Activated naive CD4-positive, alpha-beta T cell treated with anti-CD3 and anti-CD28 coated beads for 36 hours (primary cell): ENCODE results near the gene FBXO10. TPM values are rescaled to one million over a fixed set of nuclear protein-coding genes. Genes with fewer than 3 reads are reported as not detected.
A peak's percentile ranks its signal among the peaks of the same experiment; 100 is the strongest.

Experiments
- CTCF ChIA-PET: fragments of 350-600 bp; sonication (Branson Sonifier 250); formaldehyde crosslinking; loops from one replicate; lab custom pipeline; 2021; ENCODE audit warnings: antibody characterized with exemption; lab: Charles Lee
- DNase-seq: peaks from one replicate; pipeline ENCODE4 v3.0.0-alpha.2; 2020
- H3K27ac Mint-ChIP-seq: one replicate; pipeline ENCODE4 v1.8.0; 2021; ENCODE audit warnings: mild to moderate bottlenecking, mixed read lengths
- H3K27me3 Mint-ChIP-seq: one replicate; pipeline ENCODE4 v1.8.0; 2021; ENCODE audit warnings: low read depth, mixed read lengths
- H3K36me3 Mint-ChIP-seq: one replicate; pipeline ENCODE4 v1.8.0; 2021; ENCODE audit warnings: low read depth, mixed read lengths
- H3K4me1 Mint-ChIP-seq: one replicate; pipeline ENCODE4 v1.8.0; 2021; ENCODE audit warnings: low read depth, mixed read lengths
- H3K4me3 Mint-ChIP-seq: one replicate; pipeline ENCODE4 v1.8.0; 2021; ENCODE audit warnings: mild to moderate bottlenecking, moderate library complexity, mixed read lengths
- H3K9me3 Mint-ChIP-seq: one replicate; pipeline ENCODE4 v1.8.0; 2021; ENCODE audit warnings: mixed read lengths
- intact Hi-C: fragments of 100-400 bp; cut with micrococcal nuclease; formaldehyde crosslinking; loops from one replicate; pipeline ENCODE4 v1.15.1; 2023
- total RNA-seq, 2 experiments: library from RNA; stranded (reverse); gene quantifications; one replicate each; pipeline ENCODE4 v1.2.3, GENCODE V29; 2021

Gene FBXO10
- total RNA-seq, 2 experiments from 2014 or later = 1.0 to 1.1 TPM

DNA sequence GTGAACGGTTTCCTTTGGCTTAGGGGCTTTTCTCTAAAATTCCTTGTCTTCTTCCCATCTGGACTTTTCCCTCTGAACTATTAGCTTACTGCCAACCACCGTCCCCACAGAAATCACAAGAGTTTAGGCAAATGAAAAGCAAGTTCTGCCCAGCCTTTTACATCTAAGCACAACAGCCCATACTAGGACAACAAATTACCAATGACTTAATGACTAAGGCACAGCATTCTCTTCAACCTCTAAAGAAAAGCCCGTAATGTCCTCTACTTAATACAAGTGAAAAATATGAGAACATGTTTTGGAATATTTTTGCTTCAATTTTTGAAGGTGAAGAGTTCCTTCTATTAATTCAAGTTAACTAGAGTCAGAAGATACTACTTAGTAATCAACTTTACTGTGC, 112.2 kb downstream of the FBXO10 start:
- CTCF ChIA-PET = interaction anchor here (0.7 to 0.9 kb wide), 2 partner anchors 22 to 23 kb away, joined by 3 read pairs; no protein-coding TSS in a partner anchor
- no peak for DNase-seq
- peak overlapping the region; percentile 93 for H3K4me3 Mint-ChIP-seq
- no peaks in the 10 kb centered on the region for H3K27me3 Mint-ChIP-seq
- peaks cover 31% of the 10 kb centered on the region for H3K4me1 Mint-ChIP-seq
- no peak overlapping the region for H3K27ac Mint-ChIP-seq
- H3K9me3 Mint-ChIP-seq = no peaks in the 10 kb centered on the region
- H3K36me3 Mint-ChIP-seq = peaks cover 8% of the 10 kb centered on the region
- intact Hi-C loops = loop anchor here (2.0 kb wide), 2 partner anchors 163 to 385 kb away; no protein-coding TSS in a partner anchor

Other genes with a start within 250 kb of the FBXO10 start
- gene GRHPR, start 153.7 kb downstream of the FBXO10 start, total RNA-seq = 10 to 100 TPM; 72.8 to 75.6 TPM
- 10 to 100 TPM; 10.2 TPM for gene ZBTB5, start 110.9 kb downstream of the FBXO10 start, total RNA-seq
- 10 to 100 TPM; 60.7 to 62.9 TPM for gene POLR1E, start 90.4 kb downstream of the FBXO10 start, total RNA-seq
- 100 to 1,000 TPM; 136 to 140 TPM for gene TOMM5, start 16.2 kb upstream of the FBXO10 start, total RNA-seq
- gene FRMPD1, start 74.6 kb upstream of the FBXO10 start, total RNA-seq = not detected
- gene TRMT10B, start 177.4 kb upstream of the FBXO10 start, total RNA-seq = 1 to 10 TPM; 8.1 to 9.5 TPM
- 10 to 100 TPM; 93.7 to 99.7 TPM for gene EXOSC3, start 208.7 kb upstream of the FBXO10 start, total RNA-seq
- gene DCAF10, start 224.4 kb upstream of the FBXO10 start, total RNA-seq = 10 to 100 TPM in 1 of 2 experiments, 1 to 10 TPM in 1; 9.4 to 10.9 TPM